HG03520 (cell line): Measurements from ENCODE around the gene VASN.

Source experiments
- ATAC-seq: cut with Tn5 transposase; IDR thresholded peaks from one replicate; pipeline ENCODE4 v1.9.1; 2021; ENCODE audit warnings: mild to moderate bottlenecking, moderate library complexity; ENCODE audit not compliant: unreplicated experiment

VASN gene

GRCh38 chr16:4370570-4371356 is 885 bp upstream of the VASN start:
- no peak for ATAC-seq

- no peak for ATAC-seq
Measured at GRCh38 chr16:4372001-4372577, 441 bp downstream of the VASN start.

GRCh38 chr16:4372578-4373355 is 1.1 kb downstream of the VASN start:
- no peak for ATAC-seq

GRCh38 chr16:4373356-4373908 is 1.8 kb downstream of the VASN start:
- ATAC-seq = no peak

- no peak for ATAC-seq
Measured at GRCh38 chr16:4373909-4374742, 2.5 kb downstream of the VASN start.

- ATAC-seq = no peak
Measured at GRCh38 chr16:4375717-4376116, 4.1 kb downstream of the VASN start.

GRCh38 chr16:4376126-4376892 is 4.7 kb downstream of the VASN start:
- no peak for ATAC-seq

GRCh38 chr16:4376893-4377572 is 5.4 kb downstream of the VASN start:
- no peak for ATAC-seq

- ATAC-seq = no peak
Measured at GRCh38 chr16:4377573-4378154, 6.0 kb downstream of the VASN start.

GRCh38 chr16:4378161-4378666 is 6.6 kb downstream of the VASN start:
- no peak for ATAC-seq

GRCh38 chr16:4378999-4379690 is 7.5 kb downstream of the VASN start:
- no peak for ATAC-seq

GRCh38 chr16:4380119-4381063 is 8.7 kb downstream of the VASN start:
- no peak for ATAC-seq

- no peak for ATAC-seq
Measured at GRCh38 chr16:4381072-4381934, 9.7 kb downstream of the VASN start.

GRCh38 chr16:4381935-4382794 is 10.5 kb downstream of the VASN start:
- no peak for ATAC-seq

GRCh38 chr16:4382795-4383357 is 11.2 kb downstream of the VASN start:
- ATAC-seq = no peak
